NT2/D1 (cell line): ENCODE data around the gene SH3BGR.

Experiments used
- YY1 ChIP-seq: IDR thresholded peaks from 2 replicates; pipeline ENCODE4 v1.6.1; 2011; ENCODE audit not compliant: insufficient read length, insufficient read depth
- ZNF274 ChIP-seq: IDR thresholded peaks from 2 replicates; pipeline ENCODE4 v1.6.1; 2011; ENCODE audit warnings: mild to moderate bottlenecking, low read depth, low read length

- TF ChIP-seq YY1 (no peak), ZNF274 (no peak)
Observed at GRCh38 chr21:39484711-39485276, 33.0 kb downstream of the SH3BGR start.
